SK-N-MC (cell line): ENCODE measurements around the gene C11orf52.

ENCODE experiments used
- DNase-seq: peaks from one replicate; pipeline ENCODE4 v3.0.0-alpha.2; 2011; ENCODE audit warnings: low read depth, low spot score
- H3K27ac ChIP-seq: fragments of 200-600 bp; sonication (generic); 2 replicates; pipeline ENCODE4 v1.5.1; 2016; ENCODE audit warnings: mixed run types
- H3K36me3 ChIP-seq: fragments of 200-600 bp; sonication (generic); 2 replicates; pipeline ENCODE4 v1.6.1; 2017; ENCODE audit warnings: antibody characterized with exemption, low read length, mixed read lengths; ENCODE audit not compliant: insufficient read depth
- H3K4me3 ChIP-seq: fragments of 200-600 bp; sonication (generic); 2 replicates; pipeline ENCODE4 v1.5.1; 2016
- H3K9ac ChIP-seq: fragments of 200-600 bp; sonication (generic); 2 replicates; pipeline ENCODE4 v1.8.0; 2017; ENCODE audit warnings: mixed run types, mixed read lengths; ENCODE audit not compliant: insufficient read length
- H3K9me3 ChIP-seq: fragments of 200-600 bp; sonication (generic); 2 replicates; pipeline ENCODE4 v1.6.1; 2017; ENCODE audit warnings: low read depth, mild to moderate bottlenecking, antibody characterized with exemption, low read length, moderate library complexity, mixed read lengths
- EZH2 ChIP-seq: fragments of 200-600 bp; sonication (generic); IDR thresholded peaks from one replicate; pipeline ENCODE4 v1.6.1; 2017; ENCODE audit warnings: antibody characterized with exemption
- FOXP2 ChIP-seq: optimal IDR thresholded peaks from 2 replicates; pipeline ENCODE3; 2011; ENCODE audit warnings: mild to moderate bottlenecking, moderate library complexity; ENCODE audit not compliant: insufficient read depth; ENCODE audit errors: extremely low read length, control extremely low read depth
- POLR2AphosphoS5 ChIP-seq: IDR thresholded peaks from 2 replicates; pipeline ENCODE4 v1.6.1; 2012; ENCODE audit warnings: mild to moderate bottlenecking, low read depth, low read length, borderline replicate concordance

The C11orf52 gene

DNA sequence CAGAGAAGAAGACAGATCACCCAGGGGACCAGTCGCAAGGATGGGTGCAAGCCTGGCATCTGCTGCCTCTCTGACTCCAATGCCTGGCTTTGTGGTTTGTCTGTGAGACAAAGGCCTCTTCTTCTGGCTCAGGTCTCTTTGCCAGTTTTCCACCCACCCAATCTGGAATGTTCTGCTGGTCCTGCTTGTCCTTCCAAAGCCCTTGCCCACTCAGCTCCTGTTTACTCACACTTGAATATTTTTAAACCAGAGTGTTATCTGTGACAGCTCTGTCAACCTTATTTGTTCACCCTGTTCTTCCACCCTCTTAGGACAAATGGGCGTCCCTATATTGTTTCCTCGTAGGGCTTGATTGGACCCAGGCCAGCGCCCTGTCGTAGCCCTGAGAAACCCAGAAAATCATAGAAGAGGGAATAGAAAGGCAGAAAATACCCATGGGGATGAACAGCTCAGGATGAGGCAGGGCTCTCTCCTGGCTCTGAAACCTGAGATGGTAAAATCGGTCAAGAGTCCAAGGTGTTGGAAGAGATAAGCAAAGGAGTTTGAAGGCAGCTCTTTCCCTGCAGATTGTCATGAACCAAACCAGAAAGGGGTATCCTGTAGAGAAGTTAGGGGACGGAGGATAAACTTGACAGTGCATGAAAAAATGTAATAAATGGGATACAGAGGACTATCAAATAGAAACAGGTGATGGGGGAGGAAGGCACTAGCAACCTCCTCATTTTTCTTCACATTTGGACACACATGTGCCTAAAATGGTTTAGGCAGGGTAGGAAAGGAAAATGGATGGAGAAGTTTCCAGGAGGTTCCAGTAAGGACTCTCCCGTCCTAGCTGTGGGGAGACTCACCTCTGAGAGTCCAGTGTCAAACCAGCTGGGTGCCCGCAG, 7.8 kb upstream of the C11orf52 start:
- Histone ChIP-seq H3K36me3 (no peaks in the 10 kb centered on the region), H3K9ac (no peak overlapping the region), H3K27ac (no peak overlapping the region), H3K9me3 (no peaks in the 10 kb centered on the region), H3K4me3 (no peak overlapping the region)
- TF ChIP-seq EZH2: no peak
- no peak for TF ChIP-seq POLR2AphosphoS5
- no peak for TF ChIP-seq FOXP2
- no peak for DNase-seq

DNA sequence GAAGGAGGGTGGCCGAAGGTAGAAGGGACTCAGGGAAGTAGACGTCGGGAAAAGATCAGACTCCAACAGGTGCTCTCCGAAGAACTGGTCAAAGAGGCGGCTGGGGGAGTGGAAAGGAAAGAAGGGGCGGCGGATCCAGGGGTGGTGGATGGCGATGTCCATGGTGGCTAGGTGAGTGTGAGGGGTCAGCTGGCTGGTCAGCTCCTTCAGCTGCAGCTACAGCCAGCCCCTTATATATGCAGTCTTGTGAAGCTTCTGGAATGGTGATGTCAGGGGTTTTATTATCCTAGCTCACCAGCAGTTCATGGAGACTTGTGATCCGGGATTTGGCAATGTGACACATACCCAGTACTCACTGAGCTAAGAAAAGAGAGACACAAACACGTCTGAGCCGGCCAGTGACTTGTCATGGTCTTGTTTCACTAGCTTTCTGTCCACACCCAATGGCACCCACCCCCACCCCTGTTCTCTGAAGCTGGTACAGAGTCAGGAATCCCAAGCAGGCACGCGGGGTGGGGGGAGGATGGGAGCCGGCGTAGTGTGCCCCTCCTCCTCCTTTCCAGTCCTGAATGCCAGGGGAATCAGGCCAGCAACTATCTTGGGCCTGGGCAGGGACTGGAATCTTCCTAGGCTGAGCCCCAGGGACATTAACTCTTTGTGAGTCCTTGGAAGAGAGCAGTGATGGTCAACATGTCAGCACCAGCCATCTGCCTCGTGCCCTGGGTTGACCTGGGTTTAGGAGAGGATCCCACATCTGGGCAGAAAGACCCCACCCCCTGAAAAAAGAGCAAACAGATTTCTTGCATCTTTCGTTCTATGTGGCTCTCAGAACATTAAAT, 6.9 kb upstream of the C11orf52 start, which contains the start of gene CRYAB:
TSS of gene CRYAB (minus strand) at position 208 of the 839 bp plus-strand sequence. CDS start at position 162, 46 bp downstream.
- DNase-seq: no peak
- no peak within 1 kb of the TSS for H3K9ac ChIP-seq
- H3K9me3 ChIP-seq: no peaks in the 10 kb centered on the region
- no peak within 1 kb of the TSS for H3K4me3 ChIP-seq
- no peak for TF ChIP-seq FOXP2
- TF ChIP-seq POLR2AphosphoS5: no peak
- no peak for TF ChIP-seq EZH2
- no peaks in the 10 kb centered on the region for H3K36me3 ChIP-seq
- no peak within 1 kb of the TSS for H3K27ac ChIP-seq

DNA sequence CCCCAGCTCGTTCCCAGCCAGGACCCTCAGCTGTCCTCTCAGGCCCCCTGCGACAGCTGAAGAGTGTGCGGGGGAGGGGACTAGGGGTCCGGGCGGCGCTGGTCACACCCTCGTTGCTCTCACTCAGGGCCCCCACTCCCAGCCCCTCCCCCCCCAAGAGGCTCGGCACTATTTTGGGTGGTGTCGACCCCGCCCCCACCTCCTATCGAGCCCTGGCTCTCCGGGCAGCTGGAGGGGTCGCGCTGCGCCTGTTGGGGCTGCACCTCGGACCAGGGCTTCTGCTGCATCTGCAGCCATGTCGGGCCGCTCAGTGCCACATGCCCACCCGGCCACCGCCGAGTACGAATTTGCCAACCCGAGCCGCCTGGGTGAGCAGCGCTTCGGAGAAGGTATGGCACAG, 6.2 kb upstream of the C11orf52 start, which contains the start of gene HSPB2:
TSS of gene HSPB2 (plus strand) at position 200 of the 400 bp plus-strand sequence. CDS start at position 296, 96 bp downstream.
- Histone ChIP-seq H3K36me3 (no peaks in the 10 kb centered on the region), H3K9me3 (no peaks in the 10 kb centered on the region), H3K4me3 (no peak within 1 kb of the TSS), H3K9ac (no peak within 1 kb of the TSS), H3K27ac (no peak within 1 kb of the TSS)
- no peak for DNase-seq
- TF ChIP-seq FOXP2 (no peak), EZH2 (no peak), POLR2AphosphoS5 (no peak)

DNA sequence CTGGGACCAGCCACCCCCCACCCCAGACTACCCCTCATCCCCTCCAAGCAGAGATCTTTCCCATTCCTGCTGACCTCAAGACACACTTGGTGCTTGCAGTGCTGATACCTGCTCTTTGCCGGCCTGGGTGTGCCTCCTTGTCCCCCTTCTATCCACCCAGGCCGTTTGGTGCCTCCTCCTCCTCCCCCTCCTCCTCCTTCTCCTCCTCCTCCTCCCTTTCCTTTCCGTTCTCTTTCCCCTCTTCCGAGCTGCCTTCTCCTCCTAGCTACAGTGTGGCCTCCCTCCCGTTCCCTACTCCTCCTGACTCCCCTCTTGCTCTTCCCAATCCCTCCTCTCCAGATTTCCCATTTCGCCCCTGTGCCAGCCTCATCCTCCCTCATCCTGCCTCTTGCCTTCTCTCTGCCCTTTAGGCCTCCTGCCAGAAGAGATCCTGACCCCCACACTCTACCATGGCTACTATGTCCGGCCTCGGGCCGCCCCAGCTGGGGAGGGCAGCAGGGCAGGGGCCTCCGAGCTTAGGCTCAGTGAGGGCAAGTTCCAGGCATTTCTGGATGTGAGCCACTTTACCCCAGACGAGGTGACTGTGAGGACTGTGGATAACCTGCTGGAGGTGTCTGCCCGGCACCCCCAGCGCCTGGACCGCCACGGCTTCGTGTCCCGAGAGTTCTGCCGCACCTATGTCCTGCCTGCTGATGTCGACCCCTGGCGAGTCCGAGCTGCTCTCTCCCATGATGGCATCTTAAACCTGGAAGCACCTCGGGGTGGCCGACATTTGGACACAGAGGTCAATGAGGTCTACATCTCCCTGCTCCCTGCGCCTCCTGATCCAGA, 5.5 kb upstream of the C11orf52 start:
- TF ChIP-seq EZH2 (no peak), FOXP2 (no peak), POLR2AphosphoS5 (no peak)
- Histone ChIP-seq H3K9me3 (no peaks in the 10 kb centered on the region), H3K4me3 (no peak overlapping the region), H3K36me3 (no peaks in the 10 kb centered on the region), H3K9ac (no peak overlapping the region), H3K27ac (no peak overlapping the region)
- DNase-seq: no peak

DNA sequence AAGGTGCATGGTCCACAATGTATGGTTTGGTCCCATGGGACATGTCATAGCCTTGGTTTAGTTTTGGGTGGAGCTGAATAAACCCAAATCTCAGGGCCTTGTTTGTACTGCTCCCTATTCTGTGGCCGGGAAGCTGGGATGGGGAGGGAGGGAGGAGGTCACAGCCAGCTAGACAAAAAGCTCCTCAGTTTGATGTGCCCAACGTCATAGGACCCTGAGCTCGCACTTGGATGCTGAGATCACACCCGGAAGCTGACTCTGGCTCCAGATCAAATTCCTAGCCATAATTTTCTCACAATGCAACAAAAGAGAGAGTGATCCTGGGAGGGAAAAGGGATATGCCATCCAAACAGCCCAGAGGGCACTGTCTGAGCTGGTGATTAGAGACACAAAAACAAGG, 4.7 kb upstream of the C11orf52 start:
- H3K9me3 ChIP-seq: no peaks in the 10 kb centered on the region
- no peak overlapping the region for H3K4me3 ChIP-seq
- no peak overlapping the region for H3K9ac ChIP-seq
- H3K36me3 ChIP-seq: no peaks in the 10 kb centered on the region
- no peak for DNase-seq
- H3K27ac ChIP-seq: no peak overlapping the region
- TF ChIP-seq FOXP2: no peak
- TF ChIP-seq EZH2: no peak
- no peak for TF ChIP-seq POLR2AphosphoS5

DNA sequence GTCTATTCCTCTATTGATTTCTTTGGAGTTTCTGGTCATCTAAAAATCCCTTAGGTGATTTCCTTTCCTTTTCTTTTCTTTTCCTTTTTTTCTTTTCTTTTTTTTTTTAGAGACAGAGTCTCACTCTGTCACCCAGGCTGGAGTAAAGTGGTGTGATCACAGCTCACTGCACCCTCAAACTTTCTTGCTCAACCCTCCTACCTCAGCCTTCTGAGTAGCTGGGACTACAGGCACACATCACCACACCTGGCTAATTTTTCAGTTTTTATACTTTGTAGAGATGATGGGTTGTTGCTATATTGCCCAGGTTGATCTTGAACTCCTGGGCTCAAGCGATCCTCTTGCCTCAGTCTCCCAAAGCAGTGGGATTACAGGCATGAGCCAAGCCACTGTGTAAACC, 1.9 kb upstream of the C11orf52 start:
- no peak overlapping the region for H3K9ac ChIP-seq
- DNase-seq: no peak
- H3K36me3 ChIP-seq: no peaks in the 10 kb centered on the region
- TF ChIP-seq EZH2 (no peak), FOXP2 (no peak), POLR2AphosphoS5 (no peak)
- H3K9me3 ChIP-seq: no peaks in the 10 kb centered on the region
- H3K27ac ChIP-seq: no peak overlapping the region
- H3K4me3 ChIP-seq: no peak overlapping the region

DNA sequence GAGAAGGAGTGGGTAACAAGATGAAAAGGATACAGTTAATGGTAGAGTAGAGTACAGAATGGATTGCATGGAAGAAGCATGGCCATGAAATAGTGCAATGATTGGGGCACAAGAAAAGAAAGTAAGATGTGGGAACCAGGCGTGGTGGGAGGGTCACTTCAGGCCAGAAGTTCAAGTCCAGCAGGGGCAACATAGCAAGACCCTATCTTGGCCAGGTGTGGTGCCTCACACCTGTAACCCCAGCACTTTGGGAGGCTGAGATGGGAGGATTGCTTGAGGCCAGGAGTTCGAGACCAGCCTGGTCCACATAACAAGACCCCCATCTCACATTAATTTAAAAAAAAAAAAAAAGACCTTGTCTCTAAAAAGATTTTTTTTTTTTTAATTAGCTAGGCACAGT, 1.4 kb upstream of the C11orf52 start:
- TF ChIP-seq POLR2AphosphoS5 (no peak), FOXP2 (no peak), EZH2 (no peak)
- H3K27ac ChIP-seq: no peak overlapping the region
- no peak overlapping the region for H3K4me3 ChIP-seq
- H3K36me3 ChIP-seq: no peaks in the 10 kb centered on the region
- no peak for DNase-seq
- H3K9me3 ChIP-seq: no peaks in the 10 kb centered on the region
- no peak overlapping the region for H3K9ac ChIP-seq

DNA sequence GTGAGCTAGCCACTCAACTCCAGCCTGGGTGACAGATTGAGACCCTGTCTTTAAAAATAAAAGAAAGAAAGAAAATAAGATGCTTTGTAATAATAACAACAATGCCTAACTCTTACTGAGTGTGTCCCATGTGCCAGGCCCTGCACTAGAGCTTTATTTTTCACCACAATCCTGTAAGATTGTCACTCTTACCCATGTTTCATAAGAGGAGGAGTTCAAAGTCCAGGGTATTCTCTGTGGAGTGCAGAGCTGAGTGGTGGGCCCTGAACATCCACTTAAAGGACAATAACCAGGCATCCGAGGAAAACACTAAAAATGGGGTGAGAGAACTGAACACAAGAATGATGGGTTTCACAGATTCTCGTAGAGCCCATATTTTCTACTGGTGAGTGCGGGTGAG, 925 bp upstream of the C11orf52 start:
- no peak overlapping the region for H3K4me3 ChIP-seq
- TF ChIP-seq FOXP2: no peak
- TF ChIP-seq EZH2: no peak
- no peak for TF ChIP-seq POLR2AphosphoS5
- DNase-seq: no peak
- H3K36me3 ChIP-seq: no peaks in the 10 kb centered on the region
- H3K9ac ChIP-seq: peak overlapping the region; percentile 19
- H3K27ac ChIP-seq: no peak overlapping the region
- no peaks in the 10 kb centered on the region for H3K9me3 ChIP-seq
